ENCODE measurements around the gene SRSF3.

SRSF3 gene

DNA sequence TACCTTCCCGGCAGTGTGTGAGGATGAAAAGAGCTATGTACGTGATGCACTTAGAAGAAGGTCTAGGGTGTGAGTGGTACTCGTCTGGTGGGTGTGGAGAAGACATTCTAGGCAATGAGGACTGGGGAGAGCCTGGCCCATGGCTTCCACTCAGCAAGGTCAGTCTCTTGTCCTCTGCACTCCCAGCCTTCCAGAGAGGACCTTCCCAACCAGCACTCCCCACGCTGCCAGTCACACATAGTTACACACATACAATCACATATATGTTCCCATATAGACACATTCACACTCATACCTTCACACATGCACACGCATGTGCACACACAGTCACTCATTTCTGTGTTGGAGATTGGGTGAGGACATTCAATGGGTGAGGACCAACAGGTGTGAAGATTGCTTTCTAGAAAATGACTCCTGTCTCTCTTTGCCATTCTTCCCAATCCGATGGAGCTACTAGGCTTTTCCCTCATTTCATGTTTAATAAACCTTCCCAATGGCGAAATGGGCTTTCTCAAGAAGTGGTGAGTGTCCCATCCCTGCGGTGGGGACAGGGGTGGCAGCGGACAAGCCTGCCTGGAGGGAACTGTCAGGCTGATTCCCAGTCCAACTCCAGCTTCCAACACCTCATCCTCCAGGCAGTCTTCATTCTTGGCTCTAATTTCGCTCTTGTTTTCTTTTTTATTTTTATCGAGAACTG, 30.4 kb downstream of the SRSF3 start:
- no peak for DNase-seq

DNA sequence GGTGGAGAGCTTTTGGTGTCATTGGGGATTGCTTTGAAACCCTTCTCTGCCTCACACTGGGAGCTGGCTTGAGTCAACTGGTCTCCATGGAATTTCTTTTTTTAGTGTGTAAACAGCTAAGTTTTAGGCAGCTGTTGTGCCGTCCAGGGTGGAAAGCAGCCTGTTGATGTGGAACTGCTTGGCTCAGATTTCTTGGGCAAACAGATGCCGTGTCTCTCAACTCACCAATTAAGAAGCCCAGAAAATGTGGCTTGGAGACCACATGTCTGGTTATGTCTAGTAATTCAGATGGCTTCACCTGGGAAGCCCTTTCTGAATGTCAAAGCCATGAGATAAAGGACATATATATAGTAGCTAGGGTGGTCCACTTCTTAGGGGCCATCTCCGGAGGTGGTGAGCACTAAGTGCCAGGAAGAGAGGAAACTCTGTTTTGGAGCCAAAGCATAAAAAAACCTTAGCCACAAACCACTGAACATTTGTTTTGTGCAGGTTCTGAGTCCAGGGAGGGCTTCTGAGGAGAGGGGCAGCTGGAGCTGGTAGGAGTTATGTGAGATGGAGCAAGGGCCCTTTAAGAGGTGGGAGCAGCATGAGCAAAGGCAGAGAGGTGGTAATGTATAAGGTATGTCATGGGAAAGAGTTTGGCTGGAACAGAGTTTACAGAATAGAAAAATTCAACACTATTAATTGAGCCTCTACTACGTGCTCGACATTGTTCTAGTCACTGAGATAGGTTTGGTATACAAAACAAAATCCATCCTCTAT, 31.2 kb downstream of the SRSF3 start:
- DNase-seq: peak; percentile 65

DNA sequence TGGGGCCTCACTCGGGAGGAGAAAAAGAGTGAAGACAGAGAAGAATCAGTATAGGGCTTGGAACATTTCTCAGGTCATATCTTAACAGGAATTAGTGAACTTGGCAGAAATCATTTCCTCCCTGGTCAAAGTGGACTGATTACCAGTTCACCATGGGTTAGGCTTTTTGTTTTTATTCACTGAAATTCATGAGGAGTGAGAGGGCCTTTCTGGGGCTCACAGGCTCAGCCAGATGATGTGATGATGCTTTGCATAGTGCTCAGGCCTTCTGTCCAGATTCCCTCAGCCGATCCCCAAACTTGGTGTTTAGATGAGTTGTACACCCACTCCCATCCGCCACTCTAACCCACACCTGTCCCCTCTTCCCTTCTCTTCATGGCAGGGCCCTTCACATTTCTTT, 32.5 kb downstream of the SRSF3 start:
- DNase-seq: no peak

GRCh38 chr6:36627141-36627540, 33.0 kb downstream of the SRSF3 start:
- no peak for DNase-seq

- no peak for DNase-seq
Observed at GRCh38 chr6:36627801-36628246, 33.7 kb downstream of the SRSF3 start.

- DNase-seq: no peak
Observed at GRCh38 chr6:36629784-36630183, 35.6 kb downstream of the SRSF3 start.

GRCh38 chr6:36631326-36632011, 37.3 kb downstream of the SRSF3 start:
- no peak for DNase-seq

DNA sequence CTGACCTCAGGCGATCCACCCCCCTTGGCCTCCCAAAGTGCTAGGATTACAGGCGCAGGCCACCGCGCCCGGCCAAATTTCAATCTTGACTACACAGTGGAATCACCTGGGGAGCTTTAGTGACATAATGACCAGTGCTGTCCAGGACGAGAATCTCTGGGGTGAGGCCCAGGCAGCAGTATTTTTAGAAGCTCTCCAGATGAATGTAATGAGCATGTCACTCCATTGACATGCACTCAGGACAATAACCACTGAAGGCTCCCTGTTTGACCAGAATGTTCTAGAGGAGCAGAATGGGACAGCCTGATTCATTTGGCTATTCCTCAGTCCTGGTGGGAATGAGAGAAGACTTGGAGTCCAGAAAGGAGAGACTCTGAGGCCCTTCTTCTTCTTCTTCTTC, 39.2 kb downstream of the SRSF3 start:
- no peak for DNase-seq

DNA sequence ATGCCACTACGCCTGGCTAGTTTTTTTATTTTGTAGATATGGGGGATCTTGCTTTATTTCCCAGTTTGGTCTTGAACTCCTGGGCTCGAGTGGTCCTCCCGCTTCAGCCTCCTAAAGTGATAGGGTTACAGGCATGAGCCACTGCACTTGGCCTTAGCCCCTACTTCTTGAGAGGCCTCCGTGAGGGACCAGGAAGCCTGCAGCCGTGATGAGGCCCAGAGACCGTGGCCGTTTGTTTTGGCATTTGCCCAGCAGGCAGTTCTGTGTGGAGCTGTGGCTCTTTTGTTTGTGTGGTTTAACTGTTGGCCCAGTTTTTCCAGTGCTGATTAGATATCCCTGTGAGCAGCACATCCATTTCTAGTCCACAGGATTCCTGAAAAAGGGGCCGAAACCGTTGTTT, 39.8 kb downstream of the SRSF3 start:
- peak; percentile 50 for DNase-seq

DNA sequence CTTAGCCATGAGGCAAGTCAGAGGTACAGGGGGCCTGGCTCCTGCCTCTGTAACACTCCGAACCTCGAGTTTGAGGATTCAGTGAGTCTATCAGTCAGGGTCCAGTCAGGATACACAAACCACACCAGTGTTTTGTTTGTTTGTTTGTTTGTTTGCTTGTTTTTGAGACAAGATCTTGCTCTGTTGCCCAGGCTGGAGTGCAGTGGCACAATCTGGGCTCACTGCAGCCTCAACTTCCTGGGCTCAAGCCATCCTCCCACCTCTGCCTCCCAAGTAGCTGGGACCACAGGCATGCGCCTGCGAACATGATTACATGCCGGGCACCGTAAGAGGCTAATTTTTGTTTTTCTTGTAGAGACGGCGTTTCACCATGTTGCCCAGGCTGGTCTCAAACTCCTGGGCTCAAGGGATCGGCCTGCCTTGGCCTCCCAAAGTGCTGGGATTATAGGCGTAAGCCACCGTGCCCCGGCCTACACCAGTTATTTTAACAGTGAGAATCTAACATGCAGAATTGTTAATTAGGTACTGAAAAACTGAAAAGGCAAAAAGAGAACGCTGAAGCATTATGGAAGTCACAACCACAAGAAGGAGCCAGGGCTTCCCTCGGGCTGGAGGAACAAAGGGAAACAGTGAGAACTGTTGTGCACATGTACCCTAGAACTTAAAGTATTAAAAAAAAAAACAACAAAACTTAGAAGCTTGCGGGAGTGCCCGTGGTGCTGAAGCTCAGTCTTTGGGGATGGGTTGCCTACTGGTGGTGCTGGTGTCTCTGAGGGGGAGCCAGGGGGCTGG, 40.4 kb downstream of the SRSF3 start:
- no peak for DNase-seq

- no peak for DNase-seq
Observed at GRCh38 chr6:36636283-36636682, 42.1 kb downstream of the SRSF3 start.

DNA sequence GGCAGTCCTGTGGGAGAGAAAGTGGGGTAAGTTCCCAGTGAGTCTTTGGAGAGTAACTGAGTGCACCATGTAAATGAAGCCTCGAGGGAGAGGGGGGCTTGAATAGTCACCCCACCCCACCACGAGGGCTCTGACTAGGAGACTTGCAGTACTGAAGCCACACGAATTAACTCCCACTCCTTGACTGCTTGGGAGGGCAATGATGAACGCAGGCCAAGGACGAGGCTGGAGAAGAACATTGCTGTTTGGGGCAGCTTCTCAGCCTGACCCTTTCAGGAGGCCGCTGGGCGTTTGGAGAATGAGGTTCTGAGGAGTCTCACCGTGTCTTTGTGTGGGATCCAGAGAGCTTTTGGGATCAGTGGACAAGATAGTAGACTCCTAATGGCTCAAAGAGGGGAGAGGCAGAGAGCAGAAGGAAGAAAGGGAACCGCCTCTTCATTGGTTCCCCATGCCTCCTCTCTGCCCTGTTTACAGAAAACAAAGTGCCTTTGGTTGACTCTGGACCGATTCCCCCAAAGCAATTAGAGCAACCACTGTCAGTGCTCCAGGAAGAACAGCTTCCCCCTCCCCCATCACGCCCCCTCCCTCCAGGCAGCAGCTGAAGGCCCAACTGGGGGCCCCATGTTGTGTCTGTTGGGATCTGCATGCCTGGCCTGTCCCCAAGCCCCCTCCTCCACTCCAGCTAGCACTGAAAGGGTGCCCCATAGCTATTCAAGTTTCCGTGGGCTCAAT, 42.7 kb downstream of the SRSF3 start:
- DNase-seq: no peak

- no peak for DNase-seq
Observed at GRCh38 chr6:36638579-36638978, 44.4 kb downstream of the SRSF3 start.

GRCh38 chr6:36639171-36639808, 45.1 kb downstream of the SRSF3 start:
- no peak for DNase-seq

GRCh38 chr6:36641543-36641942, 47.4 kb downstream of the SRSF3 start:
- DNase-seq: no peak

- no peak for DNase-seq
Observed at GRCh38 chr6:36642913-36643817, 49.0 kb downstream of the SRSF3 start.

DNA sequence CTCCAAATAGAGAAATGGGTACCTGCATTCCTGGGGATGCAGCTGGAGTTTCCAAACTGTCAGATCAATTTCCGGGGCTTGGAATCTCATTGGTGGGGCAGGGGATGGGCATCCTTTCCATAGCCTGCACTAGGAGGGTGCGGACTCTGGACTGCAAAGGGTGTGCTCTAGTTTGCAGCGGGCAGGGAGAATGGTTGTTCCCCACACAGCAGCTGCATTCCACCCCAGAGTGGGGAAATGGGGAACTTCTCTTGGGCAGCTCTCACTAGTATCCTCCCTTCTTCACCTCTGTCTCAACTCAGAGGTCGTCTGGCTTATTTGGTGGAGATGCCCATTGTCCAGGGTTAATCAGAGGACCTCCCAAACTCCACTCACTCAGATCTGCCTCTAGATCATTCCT, 49.8 kb downstream of the SRSF3 start:
- DNase-seq: no peak

GRCh38 chr6:36649086-36649485, 54.9 kb downstream of the SRSF3 start:
- no peak for DNase-seq

GRCh38 chr6:36649701-36650484, 55.7 kb downstream of the SRSF3 start:
- DNase-seq: no peak

Measured in NCI-H1105 (cell line).